Heart left ventricle (tissue), 16 donors: ENCODE measurements around the gene NUDT3. TPM values are rescaled to one million over a fixed set of nuclear protein-coding genes. Genes with fewer than 3 reads are reported as not detected.
A peak's percentile ranks its signal among the peaks of the same experiment; 100 is the strongest.

Experiments
- ATAC-seq, 4 donors: fragments of 200-7000 bp; cut with Tn5 transposase; one replicate each; pipeline ENCODE4 v1.9.1; 2020 to 2022; ENCODE audit warnings: moderate library complexity in 4 of 4, mild to moderate bottlenecking in 3 of 4, moderate number of reproducible peaks in 1 of 4
- DNase-seq, 5 donors: peaks; one replicate each; pipeline ENCODE4 v3.0.0-alpha.2; 2020
- H3K27ac ChIP-seq, 12 donors: fragments of 200-600 bp; sonication (generic) in 4 of 12; one replicate each; pipeline versions ENCODE4 v1.5.0 to v1.8.0; 2016 to 2022; ENCODE audit warnings: mild to moderate bottlenecking in 2 of 12
- H3K27me3 ChIP-seq, 9 donors: fragments of 200-600 bp; sonication (generic) in 2 of 9; one replicate each; pipeline versions ENCODE4 v1.5.1 to v1.8.0; 2016 to 2022; ENCODE audit warnings: mild to moderate bottlenecking in 3 of 9
- H3K36me3 ChIP-seq, 9 donors: fragments of 200-600 bp; sonication (generic) in 2 of 9; one replicate each; pipeline versions ENCODE4 v1.5.0 to v1.8.0; 2018 to 2022; ENCODE audit warnings: mild to moderate bottlenecking in 2 of 9
- H3K4me1 ChIP-seq, 12 donors: fragments of 200-600 bp; sonication (generic) in 4 of 12; one replicate each; pipeline versions ENCODE4 v1.5.0 to v1.8.0; 2016 to 2022; ENCODE audit warnings: mild to moderate bottlenecking in 3 of 12
- H3K4me3 ChIP-seq, 12 donors: fragments of 200-600 bp; sonication (generic) in 4 of 12; one replicate each; pipeline versions ENCODE4 v1.5.0 to v1.8.0; 2017 to 2022; ENCODE audit warnings: mild to moderate bottlenecking in 9 of 12, moderate library complexity in 4 of 12
- H3K9me3 ChIP-seq, 12 donors: fragments of 200-600 bp; sonication (generic) in 4 of 12; one replicate each; pipeline versions ENCODE4 v1.5.0 to v1.8.0; 2016 to 2022; ENCODE audit warnings: mild to moderate bottlenecking in 1 of 12
- CTCF ChIP-seq, 12 donors: fragments of 200-600 bp; sonication (generic) in 4 of 12; IDR thresholded peaks; one replicate each; pipeline versions ENCODE4 v1.5.0 to v1.8.0; 2018 to 2022; ENCODE audit warnings: antibody characterized with exemption in 12 of 12, mild to moderate bottlenecking in 5 of 12
- POLR2A ChIP-seq, 2 donors: fragments of 450-650 bp; IDR thresholded peaks; one replicate each; pipeline ENCODE4 v1.6.1; 2017; ENCODE audit warnings: antibody characterized with exemption in 2 of 2, mild to moderate bottlenecking in 2 of 2, moderate library complexity in 2 of 2
- WGBS, 4 donors: extraction: QIAGEN DNeasy Blood & Tissue Kit in 2 of 4; methylation state at CpG; one replicate each; pipeline versions ENCODE4 v1.1.5 to v1.1.7; 2013 to 2018; 5-methylcytosine and 5-hydroxymethylcytosine counted together
- intact Hi-C, 10 donors: fragments of 100-400 bp; cut with DNase I; formaldehyde crosslinking; loops; one replicate each; pipeline versions ENCODE4 v1.11.1 to v1.14.2; 2022
- polyA plus RNA-seq, 2 donors: library from polyadenylated mRNA; stranded (reverse); fragments of 200-250 nt; gene quantifications; one replicate each; pipeline ENCODE4 v1.2.3, GENCODE V29; 2013
- total RNA-seq, 9 donors: library from RNA; depleted of rRNA in 2 of 9; stranded (reverse); fragments of >200 nt in 2 of 9; fragmentation: NEBNext Ultra II Directional in 3 of 9; extraction: Animal tissue kit (Norgen Biotek cat#: 25700) in 3 of 9; gene quantifications; one replicate each; pipeline versions ENCODE4 v1.1.0 to v1.2.4, GENCODE V29; 2016 to 2023
- donor health status: ischemic (EF 13 %, LVEDD 7.1; RV severe dilation, severe dysfunction).
- donor health status: healthy with polysubstance abuse.
- donor health status: DM: no; HTN: yes; CAD: no.
- donor health status: DM: no; HTN: no; CAD: no.
- donor health status: ischemic (EF 25% LVEDD 6.9; RV normal size, moderate dysfunction).
- donor health status: ischemic (EF 25% LVEDD 5.7; RV mildly dilated, moderate dysfunction).
- donor health status: healthy.
- donor health status: DM: yes; HTN: yes; CAD: no.
- donor health status: ischemic (EF 35%, LVEDD 5.7; RV mildly dilated, moderate dysfunction).
- donor health status: nonischemic (EF 11% LVEDD 7.7; RV severe dilation, severe dysfunction).
- donor health status: DM: yes; HTN: yes; CAD: no.
- donor health status: PGD.
- donor health status: ischemic (EF 29% LVEDD 5.4; RV normal size, mild dysfunction).
- donor health status: nonischemic (EF 23%, LVEDD 6.1; RV moderate dilation, normal function).

Gene NUDT3
- total and polyA plus RNA-seq, 11 donors: 15.9 to 68.4 (median 54.5) TPM

GRCh38 chr6:34350137-34350933 lies 42.1 kb downstream of the NUDT3 start:
- H3K4me3 ChIP-seq: no peak overlapping the region
- H3K9me3 ChIP-seq: no peaks in the 10 kb centered on the region
- ATAC-seq: peak in 3 of 4 donors; percentile 19 to 69 (median 29)
- TF ChIP-seq POLR2A (IDR thresholded peaks at IDR 0.05): no peak
- TF ChIP-seq CTCF (IDR thresholded peaks at IDR 0.05): no peak
- 33 to 47% (median 41%) methylated on average over 1 of the region's 1 CpG for WGBS, 4 donors
- DNase-seq: no peak
- H3K4me1 ChIP-seq: peaks cover 0 to 62% (median 25%) of the 10 kb centered on the region in 12 donors
- intact Hi-C loops: no loop called here
- H3K27me3 ChIP-seq: no peaks in the 10 kb centered on the region
- no peaks in the 10 kb centered on the region for H3K36me3 ChIP-seq
- peak overlapping the region in 5 of 12 donors; percentile 21 to 57 (median 28) for H3K27ac ChIP-seq

DNA sequence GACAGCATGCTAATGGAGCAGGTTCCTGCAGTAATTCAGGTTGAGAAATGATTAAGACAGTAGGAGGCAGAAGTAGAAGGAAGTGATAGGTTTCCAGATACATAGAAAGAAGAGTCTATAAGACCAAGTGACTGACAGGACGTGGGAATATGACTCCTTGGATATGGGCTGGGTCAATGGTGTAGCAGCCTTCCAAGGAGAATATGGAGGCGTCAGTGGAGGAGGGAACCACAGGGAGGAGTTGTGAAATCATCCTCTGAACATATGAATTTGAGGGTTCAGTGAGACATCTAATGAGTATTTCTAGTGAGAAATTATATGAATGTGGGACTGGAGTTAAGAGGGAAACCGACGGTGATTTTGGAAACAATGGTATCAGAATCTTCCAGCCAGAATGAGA lies 43.3 kb downstream of the NUDT3 start:
- no peak overlapping the region for H3K27ac ChIP-seq
- 90 to 97% (median 95%) methylated on average over 4 of the region's 4 CpGs for WGBS, 4 donors
- no peak for DNase-seq

GRCh38 chr6:34347303-34347702 lies 45.2 kb downstream of the NUDT3 start:
- Histone ChIP-seq H3K27ac (no peak overlapping the region), H3K4me3 (no peak overlapping the region), H3K4me1 (peaks cover 0 to 79% (median 35%) of the 10 kb centered on the region in 12 donors), H3K27me3 (no peaks in the 10 kb centered on the region), H3K9me3 (no peaks in the 10 kb centered on the region), H3K36me3 (no peaks in the 10 kb centered on the region)
- 56 to 79% (median 72%) methylated on average over 1 of the region's 1 CpG for WGBS, 4 donors
- intact Hi-C loops: no loop called here
- no peak for TF ChIP-seq CTCF (IDR thresholded peaks at IDR 0.05)
- no peak for TF ChIP-seq POLR2A (IDR thresholded peaks at IDR 0.05)
- no peak for ATAC-seq
- DNase-seq: no peak

More for the DNA sequence above, 43.3 kb downstream of the NUDT3 start:
- peaks cover 0 to 69% (median 27%) of the 10 kb centered on the region in 12 donors for H3K4me1 ChIP-seq
- ATAC-seq: no peak
- no peaks in the 10 kb centered on the region for H3K27me3 ChIP-seq
- intact Hi-C loops: no loop called here
- no peak for TF ChIP-seq POLR2A (IDR thresholded peaks at IDR 0.05)
- TF ChIP-seq CTCF (IDR thresholded peaks at IDR 0.05): no peak
- no peaks in the 10 kb centered on the region for H3K36me3 ChIP-seq
- H3K4me3 ChIP-seq: no peak overlapping the region
- H3K9me3 ChIP-seq: no peaks in the 10 kb centered on the region

- Histone ChIP-seq H3K4me3 (no peak overlapping the region), H3K27ac (peak overlapping the region in 1 of 12 donors; percentile 0), H3K4me1 (peaks cover 0 to 79% (median 40%) of the 10 kb centered on the region in 12 donors), H3K9me3 (no peaks in the 10 kb centered on the region), H3K36me3 (no peaks in the 10 kb centered on the region), H3K27me3 (no peaks in the 10 kb centered on the region)
- ATAC-seq (no peak), DNase-seq (no peak)
- no peak for TF ChIP-seq POLR2A (IDR thresholded peaks at IDR 0.05)
- no peak for TF ChIP-seq CTCF (IDR thresholded peaks at IDR 0.05)
- WGBS, 4 donors: 70 to 74% (median 71%) methylated on average over 9 of the region's 9 CpGs
- intact Hi-C loops: no loop called here
These were observed 46.0 kb downstream of the NUDT3 start for GRCh38 chr6:34346175-34347119.
